HG02678 (cell line): Measurements from ENCODE around the gene CD83.
"Not testable (repeated sequence)": the region's sequence is repeated elsewhere in the genome, so short reads cannot be mapped to it uniquely, and the experiment has no call there.

Source experiments
- ATAC-seq: cut with Tn5 transposase; IDR thresholded peaks from one replicate; pipeline ENCODE4 v1.9.1; 2021; ENCODE audit warnings: mild to moderate bottlenecking, moderate library complexity; ENCODE audit not compliant: unreplicated experiment

Gene CD83

GRCh38 chr6:14146506-14147096 is 29.0 kb downstream of the CD83 start:
- ATAC-seq, result no peak

- ATAC-seq, result no peak
Observed at GRCh38 chr6:14147891-14148290, 30.3 kb downstream of the CD83 start.

- ATAC-seq, result no peak
Observed at GRCh38 chr6:14148471-14148870, 30.9 kb downstream of the CD83 start.

GRCh38 chr6:14149053-14149738 is 31.6 kb downstream of the CD83 start:
- no peak for ATAC-seq

- ATAC-seq, result no peak
Observed at GRCh38 chr6:14149739-14150130, 32.2 kb downstream of the CD83 start.

GRCh38 chr6:14151300-14151699 is 33.7 kb downstream of the CD83 start:
- ATAC-seq, result not testable (repeated sequence)

GRCh38 chr6:14151773-14152172 is 34.2 kb downstream of the CD83 start:
- no peak for ATAC-seq

GRCh38 chr6:14153228-14153627 is 35.7 kb downstream of the CD83 start:
- ATAC-seq, result no peak

- no peak for ATAC-seq
Observed at GRCh38 chr6:14159090-14159489, 41.5 kb downstream of the CD83 start.

- ATAC-seq, result no peak
Observed at GRCh38 chr6:14162826-14163225, 45.3 kb downstream of the CD83 start.

GRCh38 chr6:14165091-14165490 is 47.5 kb downstream of the CD83 start:
- ATAC-seq, result no peak

GRCh38 chr6:14166839-14167238 is 49.3 kb downstream of the CD83 start:
- no peak for ATAC-seq

- ATAC-seq, result no peak
Observed at GRCh38 chr6:14170128-14170527, 52.6 kb downstream of the CD83 start.

GRCh38 chr6:14172562-14172961 is 55.0 kb downstream of the CD83 start:
- no peak for ATAC-seq

GRCh38 chr6:14174226-14174625 is 56.7 kb downstream of the CD83 start:
- ATAC-seq, result no peak

GRCh38 chr6:14174996-14175395 is 57.4 kb downstream of the CD83 start:
- no peak for ATAC-seq

- no peak for ATAC-seq
Observed at GRCh38 chr6:14176429-14176828, 58.9 kb downstream of the CD83 start.

GRCh38 chr6:14177413-14178082 is 60.0 kb downstream of the CD83 start:
- no peak for ATAC-seq

- no peak for ATAC-seq
Observed at GRCh38 chr6:14178083-14178445, 60.5 kb downstream of the CD83 start.

GRCh38 chr6:14180609-14181008 is 63.0 kb downstream of the CD83 start:
- ATAC-seq, result no peak

GRCh38 chr6:14182916-14183315 is 65.3 kb downstream of the CD83 start:
- ATAC-seq, result no peak
